Colon (tissue), 2 donors: ENCODE measurements around the gene PTPRG.
A peak's percentile ranks its signal among the peaks of the same experiment; 100 is the strongest.

Experiments
- FAIRE-seq: peaks from 2 replicates; lab custom pipeline; 2012; peaks lifted over from hg19 to GRCh38; lab: Jason Lieb, UNC
- donor health status: control.
- donor health status: control.

PTPRG gene

GRCh38 chr3:61868499-61868898 is 307.1 kb downstream of the PTPRG start:
- no peak for FAIRE-seq

- FAIRE-seq, result no peak
Observed at GRCh38 chr3:61869371-61869770, 308.0 kb downstream of the PTPRG start.

- FAIRE-seq, result no peak
Observed at GRCh38 chr3:61871644-61872043, 310.3 kb downstream of the PTPRG start.

- FAIRE-seq, result no peak
Observed at GRCh38 chr3:61872077-61872706, 310.8 kb downstream of the PTPRG start.

- FAIRE-seq, result no peak
Observed at GRCh38 chr3:61875046-61875844, 313.9 kb downstream of the PTPRG start.

- no peak for FAIRE-seq
Observed at GRCh38 chr3:61875976-61876671, 314.8 kb downstream of the PTPRG start.

GRCh38 chr3:61876797-61877196 is 315.4 kb downstream of the PTPRG start:
- no peak for FAIRE-seq

GRCh38 chr3:61877359-61878138 is 316.2 kb downstream of the PTPRG start:
- FAIRE-seq, result no peak

- no peak for FAIRE-seq
Observed at GRCh38 chr3:61882253-61882652, 320.9 kb downstream of the PTPRG start.

- no peak for FAIRE-seq
Observed at GRCh38 chr3:61884794-61885193, 323.4 kb downstream of the PTPRG start.

- no peak for FAIRE-seq
Observed at GRCh38 chr3:61885414-61885813, 324.0 kb downstream of the PTPRG start.

- no peak for FAIRE-seq
Observed at GRCh38 chr3:61887206-61887605, 325.8 kb downstream of the PTPRG start.

GRCh38 chr3:61889259-61889658 is 327.9 kb downstream of the PTPRG start:
- no peak for FAIRE-seq

- FAIRE-seq, result no peak
Observed at GRCh38 chr3:61890167-61890566, 328.8 kb downstream of the PTPRG start.

- FAIRE-seq, result no peak
Observed at GRCh38 chr3:61890586-61890985, 329.2 kb downstream of the PTPRG start.

- FAIRE-seq, result no peak
Observed at GRCh38 chr3:61892891-61893290, 331.5 kb downstream of the PTPRG start.

GRCh38 chr3:61893840-61894566 is 332.6 kb downstream of the PTPRG start:
- no peak for FAIRE-seq

- peak; percentile 33 for FAIRE-seq
Observed at GRCh38 chr3:61894988-61895935, 333.9 kb downstream of the PTPRG start.

- FAIRE-seq, result no peak
Observed at GRCh38 chr3:61896251-61896650, 334.9 kb downstream of the PTPRG start.

GRCh38 chr3:61897848-61898247 is 336.5 kb downstream of the PTPRG start:
- FAIRE-seq, result no peak
